ENCODE data around the gene NPC1L1. TPM values are rescaled to one million over a fixed set of nuclear protein-coding genes. Genes with fewer than 3 reads are reported as not detected.
"Not testable (repeated sequence)": the region's sequence is repeated elsewhere in the genome, so short reads cannot be mapped to it uniquely, and the experiment has no call there.

The NPC1L1 gene
- total and polyA plus RNA-seq, 9 donors, result 0.05 to 0.28 (median 0.22) TPM

GRCh38 chr7:44508328-44509030 is 32.7 kb downstream of the NPC1L1 start:
- 48 to 64% (median 50%) methylated on average over 2 of the region's 2 CpGs for WGBS, 3 donors
- intact Hi-C loops (cut with DNase I), result no loop called here
- no peak for DNase-seq
- H3K9me3 ChIP-seq, result peaks cover 0 to 3% of the 10 kb centered on the region in 2 donors
- no peaks in the 10 kb centered on the region for H3K36me3 ChIP-seq
- no peak overlapping the region for H3K27ac ChIP-seq
- H3K27me3 ChIP-seq, result no peaks in the 10 kb centered on the region
- H3K4me3 ChIP-seq, result no peak overlapping the region
- TF ChIP-seq EP300 (IDR thresholded peaks at IDR 0.05), result no peak
- TF ChIP-seq POLR2A (IDR thresholded peaks at IDR 0.05), result no peak
- no peak for TF ChIP-seq CTCF (IDR thresholded peaks at IDR 0.05)
- no peaks in the 10 kb centered on the region for H3K4me1 ChIP-seq (ENCODE audit: insufficient read depth)

- H3K27me3 ChIP-seq; intact Hi-C loops (cut with DNase I); H3K27ac ChIP-seq; DNase-seq; H3K9me3 ChIP-seq; H3K4me3 ChIP-seq; H3K4me1 ChIP-seq (ENCODE audit: insufficient read depth); H3K36me3 ChIP-seq: not testable (repeated sequence)
- WGBS, 3 donors, result 69 to 75% (median 73%) methylated on average over 3 of the region's 3 CpGs
These were observed 34.4 kb downstream of the NPC1L1 start for GRCh38 chr7:44506592-44507288.

- Histone ChIP-seq H3K27ac (no peak overlapping the region), H3K9me3 (peaks cover 0 to 3% of the 10 kb centered on the region in 2 donors), H3K4me3 (no peak overlapping the region), H3K4me1 (ENCODE audit: insufficient read depth) (no peaks in the 10 kb centered on the region), H3K27me3 (no peaks in the 10 kb centered on the region), H3K36me3 (no peaks in the 10 kb centered on the region)
- intact Hi-C loops (cut with DNase I), result no loop called here
- 63 to 77% (median 69%) methylated on average over 3 of the region's 3 CpGs for whole genome bisulfite sequencing, 3 donors
- TF ChIP-seq POLR2A (IDR thresholded peaks at IDR 0.05) (no peak), EP300 (IDR thresholded peaks at IDR 0.05) (no peak), CTCF (IDR thresholded peaks at IDR 0.05) (no peak)
- no peak for DNase-seq
These were observed 35.5 kb downstream of the NPC1L1 start for GRCh38 chr7:44505595-44505994.

- Histone ChIP-seq H3K9me3 (no peaks in the 10 kb centered on the region), H3K36me3 (no peaks in the 10 kb centered on the region), H3K27ac (no peak overlapping the region), H3K27me3 (no peaks in the 10 kb centered on the region), H3K4me1 (ENCODE audit: insufficient read depth) (no peaks in the 10 kb centered on the region), H3K4me3 (no peak overlapping the region)
- TF ChIP-seq CTCF (IDR thresholded peaks at IDR 0.05), result no peak
- TF ChIP-seq EP300 (IDR thresholded peaks at IDR 0.05), result no peak
- no peak for TF ChIP-seq POLR2A (IDR thresholded peaks at IDR 0.05)
- 43 to 57% (median 50%) methylated on average over 4 of the region's 4 CpGs for WGBS, 3 donors
- intact Hi-C loops (cut with DNase I), result loop anchor here in 1 of 4 donors (10.0 kb wide), 1 partner anchor 346 kb away; the partner anchor contains the start of gene H2AZ2
- no peak for DNase-seq
These were observed 42.7 kb downstream of the NPC1L1 start for GRCh38 chr7:44498230-44498954.

Measured in ovary (tissue), 9 donors.